Activated T-cell treated with anti-CD3 and anti-CD28 coated beads for 24 hours (primary cell): ENCODE measurements around the gene AHDC1.
"Not testable (repeated sequence)": the region's sequence is repeated elsewhere in the genome, so short reads cannot be mapped to it uniquely, and the experiment has no call there.

Experiments
- DNase-seq: peaks from one replicate; pipeline ENCODE4 v3.0.0-alpha.2; 2020; ENCODE audit warnings: low read depth

AHDC1 gene

GRCh38 chr1:27563341-27563590, 40.7 kb downstream of the AHDC1 start:
- DNase-seq: no peak

- no peak for DNase-seq
Measured at GRCh38 chr1:27562534-27563340, 41.2 kb downstream of the AHDC1 start.

- no peak for DNase-seq
Measured at GRCh38 chr1:27562021-27562420, 41.9 kb downstream of the AHDC1 start.

- no peak for DNase-seq
Measured at GRCh38 chr1:27561124-27561899, 42.6 kb downstream of the AHDC1 start.

GRCh38 chr1:27560268-27561123, 43.4 kb downstream of the AHDC1 start:
- DNase-seq: no peak

GRCh38 chr1:27559466-27560030, 44.4 kb downstream of the AHDC1 start:
- DNase-seq: no peak

- no peak for DNase-seq
Measured at GRCh38 chr1:27557596-27558340, 46.2 kb downstream of the AHDC1 start.

- DNase-seq: peak; percentile 68
Measured at GRCh38 chr1:27556781-27557595, 47.0 kb downstream of the AHDC1 start.

- no peak for DNase-seq
Measured at GRCh38 chr1:27556435-27556780, 47.5 kb downstream of the AHDC1 start.

- DNase-seq: no peak
Measured at GRCh38 chr1:27555700-27556424, 48.1 kb downstream of the AHDC1 start.

- no peak for DNase-seq
Measured at GRCh38 chr1:27554759-27555699, 48.9 kb downstream of the AHDC1 start.

GRCh38 chr1:27554293-27554692, 49.7 kb downstream of the AHDC1 start:
- no peak for DNase-seq

- not testable (repeated sequence) for DNase-seq
Measured at GRCh38 chr1:27553823-27554222, 50.1 kb downstream of the AHDC1 start.

GRCh38 chr1:27552911-27553420, 51.0 kb downstream of the AHDC1 start:
- DNase-seq: no peak

- no peak for DNase-seq
Measured at GRCh38 chr1:27551953-27552312, 52.0 kb downstream of the AHDC1 start.

GRCh38 chr1:27551170-27551952, 52.6 kb downstream of the AHDC1 start:
- DNase-seq: no peak

- no peak for DNase-seq
Measured at GRCh38 chr1:27550510-27551169, 53.3 kb downstream of the AHDC1 start.
